ENCODE measurements around the gene TOMM40L.
A peak's percentile ranks its signal among the peaks of the same experiment; 100 is the strongest.

TOMM40L gene

GRCh38 chr1:161196111-161196510 is 29.7 kb upstream of the TOMM40L start:
- no peak for TF ChIP-seq FOXP2 (optimal IDR thresholded peaks at IDR 0.05; ENCODE audit: borderline replicate concordance, extremely low read depth, extremely low read length, insufficient read depth)
- no peak for TF ChIP-seq POLR2AphosphoS5 (IDR thresholded peaks at IDR 0.05; ENCODE audit: low read depth, low read length)
- no peak for TF ChIP-seq TAF1 (IDR thresholded peaks at IDR 0.05; ENCODE audit: borderline replicate concordance, insufficient read depth, low read length)
- no peak for TF ChIP-seq SIN3A (IDR thresholded peaks at IDR 0.05; ENCODE audit: borderline replicate concordance, insufficient read depth, low read length)
- TF ChIP-seq REST (IDR thresholded peaks at IDR 0.05; ENCODE audit: insufficient read depth in 1 of 2, low read depth in 2 of 2, low read length in 2 of 2), result no peak

GRCh38 chr1:161196521-161197451 is 29.1 kb upstream of the TOMM40L start:
- no peak for TF ChIP-seq FOXP2 (optimal IDR thresholded peaks at IDR 0.05; ENCODE audit: borderline replicate concordance, extremely low read depth, extremely low read length, insufficient read depth)
- no peak for TF ChIP-seq TAF1 (IDR thresholded peaks at IDR 0.05; ENCODE audit: borderline replicate concordance, insufficient read depth, low read length)
- TF ChIP-seq SIN3A (IDR thresholded peaks at IDR 0.05; ENCODE audit: borderline replicate concordance, insufficient read depth, low read length), result no peak
- no peak for TF ChIP-seq REST (IDR thresholded peaks at IDR 0.05; ENCODE audit: insufficient read depth in 1 of 2, low read depth in 2 of 2, low read length in 2 of 2)
- TF ChIP-seq POLR2AphosphoS5 (IDR thresholded peaks at IDR 0.05; ENCODE audit: low read depth, low read length), result no peak; the same call in 1 of the 2 replicates

- TF ChIP-seq REST (IDR thresholded peaks at IDR 0.05; ENCODE audit: insufficient read depth in 1 of 2, low read depth in 2 of 2, low read length in 2 of 2) (no peak), TAF1 (IDR thresholded peaks at IDR 0.05; ENCODE audit: borderline replicate concordance, insufficient read depth, low read length) (no peak), SIN3A (IDR thresholded peaks at IDR 0.05; ENCODE audit: borderline replicate concordance, insufficient read depth, low read length) (no peak), POLR2AphosphoS5 (IDR thresholded peaks at IDR 0.05; ENCODE audit: low read depth, low read length) (no peak), FOXP2 (optimal IDR thresholded peaks at IDR 0.05; ENCODE audit: borderline replicate concordance, extremely low read depth, extremely low read length, insufficient read depth) (no peak)
Measured at GRCh38 chr1:161197560-161198193, 28.2 kb upstream of the TOMM40L start.

GRCh38 chr1:161198194-161198896 is 27.5 kb upstream of the TOMM40L start:
- TF ChIP-seq REST (IDR thresholded peaks at IDR 0.05; ENCODE audit: insufficient read depth in 1 of 2, low read depth in 2 of 2, low read length in 2 of 2), result peak in 1 of 2 experiments; percentile 55; a peak in 1 of 4 replicates
- peak; percentile 77 for TF ChIP-seq POLR2AphosphoS5 (IDR thresholded peaks at IDR 0.05; ENCODE audit: low read depth, low read length)
- no peak for TF ChIP-seq SIN3A (IDR thresholded peaks at IDR 0.05; ENCODE audit: borderline replicate concordance, insufficient read depth, low read length)
- TF ChIP-seq TAF1 (IDR thresholded peaks at IDR 0.05; ENCODE audit: borderline replicate concordance, insufficient read depth, low read length), result peak; percentile 40; the same call in 1 of the 2 replicates
- TF ChIP-seq FOXP2 (optimal IDR thresholded peaks at IDR 0.05; ENCODE audit: borderline replicate concordance, extremely low read depth, extremely low read length, insufficient read depth), result no peak
